K562 (cell line): ENCODE measurements around the gene ECI1. TPM values are rescaled to one million over a fixed set of nuclear protein-coding genes. Genes with fewer than 3 reads are reported as not detected.

Experiments used
- ATAC-seq: fragments of 200-7000 bp; cut with Tn5 transposase; 3 replicates; pipeline ENCODE4 v1.9.1; 2020; ENCODE audit warnings: moderate library complexity
- BruUV-seq: library from RNA; stranded (reverse); fragments of 400-500 nt; replicated peaks from 2 replicates; lab custom pipeline; 2021; lab: Mats Ljungman, UMichigan
- CTCF ChIA-PET: fragments of 300-600 bp; formaldehyde crosslinking; extraction: SDS; loops from one replicate; lab custom pipeline; 2021; ENCODE audit warnings: low intra/inter-chr PET ratio; lab: Yijun Ruan, JAX
- POLR2A ChIA-PET: fragments of 300-600, 350-650 bp; sonication (Branson Sonifier 250); formaldehyde crosslinking; extraction: SDS; loops from one replicate; lab custom pipeline; 2021; ENCODE audit warnings: antibody characterized with exemption, inconsistent platforms; lab: Yijun Ruan, JAX
- DNase-seq, 4 experiments: peaks; one replicate each; pipeline versions ENCODE4 v3.0.0 to v3.0.0-alpha.2; 2011 to 2018; ENCODE audit warnings: low spot score in 3 of 4, mixed read lengths in 3 of 4; ENCODE audit errors: extremely low read depth in 1 of 4
- FAIRE-seq: peaks from 2 replicates; lab custom pipeline; 2011; peaks lifted over from hg19 to GRCh38; lab: Jason Lieb, UNC
- H2AFZ ChIP-seq: 2 replicates; pipeline ENCODE4 v1.6.0; 2011; ENCODE audit warnings: low read depth, low read length, control low read depth, inconsistent platforms
- H3K27ac ChIP-seq: fragments of 200-600 bp; 3 replicates; pipeline ENCODE4 v1.8.0; 2011; ENCODE audit warnings: low read depth, mild to moderate bottlenecking, control low read depth, inconsistent platforms, low read length, moderate library complexity, mixed read lengths; ENCODE audit errors: extremely low read depth
- H3K27me3 ChIP-seq, 2 experiments: fragments of 300-600 bp in 1 of 2; 2 replicates in 1 of 2; 3 replicates in 1 of 2; pipeline versions ENCODE4 v1.6.0 to v1.8.0; 2011; ENCODE audit warnings: inconsistent platforms in 2 of 2, low read length in 2 of 2, mild to moderate bottlenecking in 1 of 2, mixed read lengths in 1 of 2, moderate library complexity in 1 of 2; ENCODE audit not compliant: control insufficient read depth in 2 of 2, insufficient read depth in 2 of 2
- H3K36me3 ChIP-seq: fragments of 300-600 bp; 3 replicates; pipeline ENCODE4 v1.8.0; 2011; ENCODE audit warnings: mild to moderate bottlenecking, low read length, inconsistent platforms; ENCODE audit not compliant: control insufficient read depth, insufficient read depth
- H3K4me1 ChIP-seq, 2 experiments: fragments of 200-600 bp in 1 of 2; replicated peaks in 1 of 2; 2 replicates in 1 of 2; 3 replicates in 1 of 2; pipeline versions ENCODE4 v1.5.1 to v1.8.0; 2011; ENCODE audit warnings: inconsistent platforms in 2 of 2, low read length in 2 of 2, mild to moderate bottlenecking in 1 of 2, mixed read lengths in 1 of 2, moderate library complexity in 1 of 2; ENCODE audit not compliant: control insufficient read depth in 2 of 2, insufficient read depth in 2 of 2
- H3K4me2 ChIP-seq: 2 replicates; pipeline ENCODE4 v1.6.1; 2011; ENCODE audit warnings: low read length, control low read depth, inconsistent platforms, mixed read lengths; ENCODE audit not compliant: insufficient read depth
- H3K4me3 ChIP-seq: fragments of 200-600 bp; sonication (generic), shearing (Covaris generic); 2 replicates; pipeline ENCODE4 v1.5.1; 2016; ENCODE audit warnings: control low read depth, inconsistent platforms
- H3K79me2 ChIP-seq: fragments of 200-600 bp; 3 replicates; pipeline ENCODE4 v1.8.0; 2011; ENCODE audit warnings: low read length, inconsistent platforms; ENCODE audit not compliant: control insufficient read depth, insufficient read depth
- H3K9ac ChIP-seq, 2 experiments: 2 replicates each; pipeline versions ENCODE4 v1.6.0 to v1.6.1; 2011; ENCODE audit warnings: low read depth in 2 of 2, low read length in 2 of 2, control low read depth in 1 of 2, inconsistent platforms in 1 of 2, mild to moderate bottlenecking in 1 of 2, mixed read lengths in 1 of 2; ENCODE audit not compliant: insufficient read depth in 1 of 2
- H3K9me1 ChIP-seq: one replicate; pipeline ENCODE4 v1.6.0; 2011; ENCODE audit warnings: inconsistent platforms, mild to moderate bottlenecking, low read length, moderate library complexity; ENCODE audit not compliant: control insufficient read depth, insufficient read depth
- H3K9me3 ChIP-seq: replicated peaks from 2 replicates; pipeline ENCODE4 v1.5.1; 2011; ENCODE audit warnings: low read depth, low read length, inconsistent platforms; ENCODE audit not compliant: control insufficient read depth, insufficient read depth
- H4K20me1 ChIP-seq: replicated peaks from 2 replicates; pipeline ENCODE4 v1.6.1; 2011; ENCODE audit warnings: low read length, inconsistent platforms, mixed read lengths; ENCODE audit not compliant: control insufficient read depth, insufficient read depth
- ARID3A ChIP-seq: IDR thresholded peaks from 2 replicates; pipeline ENCODE4 v1.6.1; 2012; ENCODE audit warnings: low read depth, low read length, improper control_type of control experiment, borderline replicate concordance
- BRD4 ChIP-seq: fragments of 200-600 bp; sonication (generic); IDR thresholded peaks from 2 replicates; pipeline ENCODE4 v1.6.1; 2017; ENCODE audit warnings: inconsistent platforms
- CREB1 ChIP-seq, 2 experiments: sonication (generic) in 1 of 2; formaldehyde crosslinking in 1 of 2; IDR thresholded peaks; 2 replicates each; pipeline versions ENCODE4 v1.6.1 to v1.8.0; 2012 to 2022; ENCODE audit warnings: inconsistent platforms in 1 of 2, mild to moderate bottlenecking in 1 of 2, missing genetic modification reagents in 1 of 2, moderate library complexity in 1 of 2
- HDGF ChIP-seq: fragments of 450-650 bp; IDR thresholded peaks from 2 replicates; pipeline ENCODE4 v1.6.1; 2016
- ID3 ChIP-seq, 2 experiments: fragments of 250-450 bp in 1 of 2; fragments of 450-650 bp in 1 of 2; sonication (Bioruptor Pico) in 1 of 2; IDR thresholded peaks; 2 replicates each; pipeline versions ENCODE4 v1.6.1 to v1.8.0; 2016 to 2021; ENCODE audit warnings: mild to moderate bottlenecking in 2 of 2, moderate library complexity in 2 of 2, missing compliant biosample characterization in 1 of 2, missing genetic modification characterization in 1 of 2
- KDM5B ChIP-seq: fragments of 200-600 bp; sonication (generic); IDR thresholded peaks from 2 replicates; pipeline ENCODE4 v1.6.1; 2012; ENCODE audit warnings: low read depth, mild to moderate bottlenecking, moderate library complexity, low read length, control low read depth, inconsistent platforms; ENCODE audit not compliant: insufficient replicate concordance
- MAZ ChIP-seq, 2 experiments: fragments of 450-650 bp in 1 of 2; sonication (generic) in 1 of 2; formaldehyde crosslinking; IDR thresholded peaks in 1 of 2; conservative IDR thresholded peaks in 1 of 2; 2 replicates each; pipeline versions ENCODE4 v1.4.0 to v1.5.0; 2020; ENCODE audit warnings: mild to moderate bottlenecking in 1 of 2, missing genetic modification reagents in 1 of 2
- MCM5 ChIP-seq: fragments of 450-650 bp; IDR thresholded peaks from 2 replicates; pipeline ENCODE4 v1.6.1; 2016; ENCODE audit warnings: low read depth
- MLX ChIP-seq, 2 experiments: fragments of 450-650 bp in 1 of 2; sonication (generic) in 1 of 2; formaldehyde crosslinking; conservative IDR thresholded peaks; 2 replicates each; pipeline versions ENCODE4 v1.4.0 to v1.8.1; 2020 to 2022; ENCODE audit warnings: mild to moderate bottlenecking in 1 of 2, missing genetic modification reagents in 1 of 2
- RNF219 ChIP-seq: fragments of 250-450 bp; sonication (Bioruptor Pico); IDR thresholded peaks from 2 replicates; pipeline ENCODE4 v1.5.0; 2022; ENCODE audit warnings: mild to moderate bottlenecking
- RUNX1 ChIP-seq: sonication (generic); IDR thresholded peaks from 2 replicates; pipeline ENCODE4 v1.6.1; 2016; ENCODE audit warnings: antibody characterized with exemption, low read depth
- ZBTB26 ChIP-seq: fragments of 450-650 bp; formaldehyde crosslinking; IDR thresholded peaks from 2 replicates; pipeline ENCODE4 v1.4.0; 2022; ENCODE audit warnings: missing genetic modification characterization
- ZNF239 ChIP-seq: fragments of 250-450 bp; sonication (Bioruptor Pico); IDR thresholded peaks from 2 replicates; pipeline ENCODE4 v1.4.0; 2020; ENCODE audit warnings: mild to moderate bottlenecking
- ZNF282 ChIP-seq: sonication (generic); formaldehyde crosslinking; IDR thresholded peaks from 2 replicates; pipeline ENCODE4 v1.8.1; 2023; ENCODE audit warnings: missing genetic modification reagents
- ZNF41 ChIP-seq: fragments of 250-450 bp; sonication (Bioruptor Pico); conservative IDR thresholded peaks from 2 replicates; pipeline ENCODE4 v1.4.0; 2020; ENCODE audit warnings: mild to moderate bottlenecking
- ZNF76 ChIP-seq: fragments of 250-450 bp; sonication (Bioruptor Pico); IDR thresholded peaks from 2 replicates; pipeline ENCODE4 v1.4.0; 2020; ENCODE audit warnings: mild to moderate bottlenecking, moderate library complexity, borderline replicate concordance
- WGBS: fragments of 100-300 bp; shearing (Covaris generic); methylation state at CpG from one replicate; pipeline ENCODE4 v1.1.6; 2016; ENCODE audit warnings: low coverage, mixed read lengths; ENCODE audit not compliant: insufficient coverage; ENCODE audit errors: missing lambda C conversion rate; 5-methylcytosine and 5-hydroxymethylcytosine counted together
- in situ Hi-C: fragments of 300-500 bp; cut with MboI; formaldehyde crosslinking; loops from 4 replicates; pipeline ENCODE4 v1.15.0; 2018; ENCODE audit warnings: inconsistent platforms, mixed read lengths
- intact Hi-C: fragments of 100-400 bp; cut with micrococcal nuclease; formaldehyde crosslinking; loops from 2 replicates; pipeline ENCODE4 v1.14.2; 2022
- polyA plus RNA-seq, 8 experiments: library from polyadenylated mRNA; depleted of rRNA in 4 of 8; stranded (reverse) in 5 of 8; unstranded in 3 of 8; fragments of >200 nt; fragmentation: Nextera tagmentation in 2 of 8; fragmentation: Illumina TruSeq in 1 of 8; extraction: Ambion mirVana in 2 of 8; extraction: Trizol in 1 of 8; gene quantifications; 2 replicates each; pipeline versions ENCODE4 v1.2.1 to v1.2.3, GENCODE V29; 2011 to 2014; ENCODE audit warnings: inconsistent platforms in 1 of 8, missing spikeins in 1 of 8
- total RNA-seq, 7 experiments: library from RNA; depleted of rRNA in 6 of 7; stranded (reverse); fragments of >200 nt in 6 of 7; fragmentation: Illumina TruSeq in 2 of 7; extraction: Trizol in 2 of 7; gene quantifications; 2 replicates each; pipeline versions ENCODE4 v1.2.1 to v1.2.3, GENCODE V29; 2011 to 2021; ENCODE audit warnings: low replicate concordance in 1 of 7

The ECI1 gene
- total and polyA plus RNA-seq, 9 of the 15 experiments (the other 6 are each of a cell fraction or from before 2014, with no cell fraction given), result 4.7 to 189 (median 54.0) TPM

- intact Hi-C loops, result no loop called here
- ChIA-PET CTCF (no interaction called here), POLR2A (interaction anchor here (0.5 to 3.4 kb wide), 6 partner anchors 8 to 293 kb away, joined by 3 to 14 read pairs (median 4); partner anchors contain the start of genes RNPS1 and RPS2)
- BruUV-seq, result no TSS peak
- Histone ChIP-seq H3K4me2 (no peak overlapping the region), H3K4me1 (peaks cover 0 to 2% of the 10 kb centered on the region in 2 experiments; a peak in 1 of 5 replicates), H3K27me3 (no peaks in the 10 kb centered on the region), H3K79me2 (peaks cover 30% of the 10 kb centered on the region), H4K20me1 (peaks cover 2% of the 10 kb centered on the region; the same call in 1 of the 2 replicates), H3K27ac (no peak overlapping the region), H3K9ac (0 out of 4 replicates have a peak overlapping the region, but pooled peaks of 1 of the 2 experiments have one; percentile 23), H3K9me3 (no peaks in the 10 kb centered on the region), H2AFZ (no peak overlapping the region), H3K4me3 (no peak overlapping the region), H3K36me3 (peaks cover 99% of the 10 kb centered on the region), H3K9me1 (no peaks in the 10 kb centered on the region)
- in situ Hi-C loops, result no loop called here
- DNase-seq, result no peak
- WGBS, result 94% methylated on average over 6 of the region's 6 CpGs
- no peak for FAIRE-seq
- ATAC-seq, result no peak
- TF ChIP-seq ZNF282 (CRISPR knock-in tag) (no peak), HDGF (no peak), MAZ (CRISPR knock-in tag; conservative IDR thresholded peaks at IDR 0.05 in 1 of 2, IDR thresholded peaks at IDR 0.05 in 1 of 2) (no peak), BRD4 (no peak), RNF219 (CRISPR knock-in tag) (no peak), MCM5 (no peak), ZBTB26 (CRISPR knock-in tag) (no peak), CREB1 (IDR thresholded peaks at IDR 0.05) (no peak), CREB1 (CRISPR knock-in tag; IDR thresholded peaks at IDR 0.05) (no peak), MLX (CRISPR knock-in tag; conservative IDR thresholded peaks at IDR 0.05) (no peak), ZNF76 (no peak), KDM5B (no peak), ZNF41 (CRISPR knock-in tag) (no peak), RUNX1 (no peak), ZNF239 (CRISPR knock-in tag) (no peak), ID3 (CRISPR knock-in tag; IDR thresholded peaks at IDR 0.05) (no peak), ID3 (tag; IDR thresholded peaks at IDR 0.05) (no peak), ARID3A (no peak)
Observed at GRCh38 chr16:2257726-2258125, 6.3 kb upstream of the ECI1 start.
